ENCODE measurements around the gene CALN1.

GRCh38 chr7:72336632-72337389 lies 75.3 kb downstream of the CALN1 start:
- no peak for TF ChIP-seq CREB1 (CRISPR knock-in tag; IDR thresholded peaks at IDR 0.05; ENCODE audit: low read depth)
- no peak for TF ChIP-seq CTCF (conservative IDR thresholded peaks at IDR 0.05; ENCODE audit: low read depth in 2 of 2)
- TF ChIP-seq POLR2AphosphoS5 (IDR thresholded peaks at IDR 0.05; ENCODE audit: low read depth): no peak; the same call in none of the 2 replicates
- peak; percentile 22 for TF ChIP-seq EZH2 (IDR thresholded peaks at IDR 0.05; ENCODE audit: low read depth, unreplicated experiment)
- TF ChIP-seq EZH2phosphoT487 (IDR thresholded peaks at IDR 0.05; ENCODE audit: unreplicated experiment): no peak
- no peak for TF ChIP-seq REST (IDR thresholded peaks at IDR 0.05; ENCODE audit: unreplicated experiment)

All from GM23338 (cell line).